CD4-positive, alpha-beta T cell treated with Interferon alpha-2 for 1 hour (primary cell): ENCODE results near the gene CRHR1.

Experiments used
- DNase-seq, 2 donors: peaks; one replicate each; pipeline ENCODE4 v3.0.0-alpha.2; 2020 to 2022

The CRHR1 gene

DNA sequence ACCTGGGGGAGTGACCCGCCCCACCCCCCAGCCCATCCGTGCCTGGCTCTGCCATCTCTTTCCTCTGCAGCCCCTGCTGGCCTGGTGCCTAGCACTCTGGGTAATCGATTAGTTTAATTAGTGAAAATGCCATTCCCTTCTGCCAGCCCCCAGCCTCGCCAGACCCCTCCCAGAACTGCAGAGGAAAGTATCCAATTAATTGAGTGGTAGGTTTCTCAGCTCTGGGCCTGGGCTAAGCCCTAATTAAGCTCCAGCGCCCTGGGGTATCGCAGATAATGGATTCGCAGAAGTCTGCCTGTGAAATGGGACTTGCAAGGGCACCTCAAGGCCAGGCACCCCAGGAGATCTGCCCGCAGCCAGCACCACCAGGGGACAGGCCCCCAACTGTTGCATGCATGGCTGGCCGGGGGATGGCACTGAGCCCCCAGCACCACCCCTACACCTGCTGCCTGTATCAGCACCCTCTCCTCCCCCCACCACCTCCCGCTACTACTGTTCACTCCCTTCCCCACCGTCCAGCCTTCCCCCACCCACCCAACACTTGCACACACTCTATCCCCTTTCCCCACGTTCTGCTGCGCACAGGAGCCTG lies 40.9 kb downstream of the CRHR1 start:
- no peak for DNase-seq

DNA sequence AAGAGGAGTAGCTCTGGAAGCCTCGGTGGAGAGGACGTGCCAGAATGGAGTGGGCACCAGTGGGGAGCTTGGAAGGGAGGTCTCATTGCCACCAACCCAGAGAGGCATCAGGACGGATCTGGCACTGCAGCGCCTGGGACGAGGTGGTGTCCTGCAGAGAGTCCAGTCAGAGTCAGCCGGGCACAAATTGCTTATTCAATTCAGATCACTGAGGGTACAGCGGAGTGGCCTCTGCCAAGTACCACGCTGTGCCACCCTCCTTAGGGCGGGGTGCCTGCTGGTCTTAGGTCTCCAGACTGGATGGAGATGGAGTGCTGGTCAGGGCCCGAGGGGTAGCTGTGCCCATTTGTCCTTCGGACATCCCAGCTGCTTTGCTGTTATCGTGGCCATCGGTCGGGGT lies 41.7 kb downstream of the CRHR1 start:
- DNase-seq, result no peak

DNA sequence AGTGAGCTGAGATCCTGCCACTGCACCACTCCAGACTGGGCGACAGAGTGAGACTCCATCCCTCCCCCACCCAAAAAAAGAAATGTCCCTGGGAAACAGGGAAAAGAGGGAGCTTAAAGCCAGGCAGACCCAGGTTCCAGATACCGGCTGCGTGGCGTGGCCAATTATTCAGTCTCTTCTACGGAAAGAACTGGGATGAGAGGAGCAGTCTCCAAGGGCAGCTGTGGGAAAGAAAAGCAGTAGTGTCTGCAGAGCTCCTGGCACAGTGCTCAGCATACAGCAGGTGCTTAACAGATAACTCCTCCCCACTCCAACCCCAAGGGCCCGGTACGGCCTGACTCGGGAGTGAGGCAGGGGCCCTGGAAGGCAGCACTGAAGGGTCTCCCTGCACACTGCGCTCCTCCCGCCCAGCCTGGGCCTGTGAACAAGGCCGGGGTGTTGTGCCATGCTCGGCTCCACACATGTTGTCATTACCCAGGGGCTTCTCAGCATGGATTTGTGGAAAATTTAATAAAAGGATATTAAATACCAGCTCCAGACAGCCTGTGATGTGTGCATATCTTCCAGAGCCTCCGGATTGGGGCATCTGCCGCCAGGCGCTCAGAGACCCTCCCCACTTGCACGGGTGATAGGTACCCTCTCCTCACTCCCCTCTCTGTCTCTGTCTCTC lies 42.9 kb downstream of the CRHR1 start:
- no peak for DNase-seq

DNA sequence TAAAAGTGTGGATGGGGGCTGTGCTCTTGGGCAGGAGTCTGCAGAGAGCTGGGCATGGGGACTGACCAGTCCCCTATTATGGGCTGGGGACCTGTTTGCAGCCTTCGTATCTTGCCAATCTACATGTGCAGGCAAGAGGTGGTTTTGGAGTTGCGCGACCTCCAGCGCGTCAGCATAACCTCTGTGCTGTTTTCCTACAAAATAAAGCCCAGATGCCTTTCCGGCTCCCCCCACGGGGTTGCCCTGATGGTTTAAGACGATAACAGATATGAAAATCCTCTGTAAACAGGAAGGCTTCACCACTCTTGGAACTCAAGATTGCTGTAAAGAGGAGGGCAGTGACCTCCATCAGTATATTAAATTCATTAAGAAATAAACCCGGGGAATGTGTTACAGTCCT lies 44.1 kb downstream of the CRHR1 start:
- DNase-seq, result no peak

DNA sequence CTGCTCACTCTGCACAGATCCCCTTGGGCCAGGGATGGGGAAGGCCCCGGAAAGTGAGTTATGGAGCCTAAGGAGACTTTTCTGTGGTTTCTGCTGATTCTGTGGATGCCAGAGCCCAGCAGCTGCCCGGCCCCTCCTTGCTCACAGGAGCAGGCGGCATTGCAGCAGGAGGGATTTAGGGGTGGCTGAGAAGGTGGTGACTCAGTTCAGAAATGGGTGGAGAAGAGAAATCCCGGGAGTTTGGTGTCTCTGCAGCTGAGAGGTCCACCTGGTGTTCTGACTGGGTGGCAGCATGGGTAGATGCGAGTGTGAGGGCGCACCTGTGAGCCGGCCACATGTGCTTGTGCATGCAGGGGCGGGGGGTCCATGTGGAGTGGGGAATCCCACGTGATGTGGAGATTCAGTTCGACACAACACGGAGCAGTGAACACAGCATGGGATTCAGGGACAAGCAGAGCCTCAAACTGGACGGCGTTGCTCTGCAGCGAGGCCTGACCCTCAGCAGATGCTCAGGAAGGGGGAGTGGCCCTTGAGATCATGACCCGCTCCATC lies 44.5 kb downstream of the CRHR1 start:
- DNase-seq, result no peak

DNA sequence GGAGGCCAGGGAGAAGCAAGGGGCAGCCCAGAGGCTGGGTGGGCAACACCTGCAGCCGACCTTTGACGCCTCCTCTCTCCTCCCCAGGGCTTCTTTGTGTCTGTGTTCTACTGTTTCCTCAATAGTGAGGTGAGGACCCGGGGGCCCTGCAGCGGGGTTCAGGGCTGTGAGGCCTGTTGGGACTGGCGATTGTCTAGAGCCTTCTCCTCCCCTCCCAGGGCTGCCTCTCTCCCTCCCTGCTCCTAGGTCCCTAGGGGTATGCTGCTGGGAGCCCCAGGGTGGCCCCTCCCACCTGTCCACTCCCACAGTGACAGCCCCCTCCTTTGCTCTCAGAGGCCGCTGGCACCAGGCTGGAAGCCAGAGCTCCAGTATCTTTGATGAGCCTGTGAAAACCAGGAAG lies 49.8 kb downstream of the CRHR1 start:
- DNase-seq, result no peak

DNA sequence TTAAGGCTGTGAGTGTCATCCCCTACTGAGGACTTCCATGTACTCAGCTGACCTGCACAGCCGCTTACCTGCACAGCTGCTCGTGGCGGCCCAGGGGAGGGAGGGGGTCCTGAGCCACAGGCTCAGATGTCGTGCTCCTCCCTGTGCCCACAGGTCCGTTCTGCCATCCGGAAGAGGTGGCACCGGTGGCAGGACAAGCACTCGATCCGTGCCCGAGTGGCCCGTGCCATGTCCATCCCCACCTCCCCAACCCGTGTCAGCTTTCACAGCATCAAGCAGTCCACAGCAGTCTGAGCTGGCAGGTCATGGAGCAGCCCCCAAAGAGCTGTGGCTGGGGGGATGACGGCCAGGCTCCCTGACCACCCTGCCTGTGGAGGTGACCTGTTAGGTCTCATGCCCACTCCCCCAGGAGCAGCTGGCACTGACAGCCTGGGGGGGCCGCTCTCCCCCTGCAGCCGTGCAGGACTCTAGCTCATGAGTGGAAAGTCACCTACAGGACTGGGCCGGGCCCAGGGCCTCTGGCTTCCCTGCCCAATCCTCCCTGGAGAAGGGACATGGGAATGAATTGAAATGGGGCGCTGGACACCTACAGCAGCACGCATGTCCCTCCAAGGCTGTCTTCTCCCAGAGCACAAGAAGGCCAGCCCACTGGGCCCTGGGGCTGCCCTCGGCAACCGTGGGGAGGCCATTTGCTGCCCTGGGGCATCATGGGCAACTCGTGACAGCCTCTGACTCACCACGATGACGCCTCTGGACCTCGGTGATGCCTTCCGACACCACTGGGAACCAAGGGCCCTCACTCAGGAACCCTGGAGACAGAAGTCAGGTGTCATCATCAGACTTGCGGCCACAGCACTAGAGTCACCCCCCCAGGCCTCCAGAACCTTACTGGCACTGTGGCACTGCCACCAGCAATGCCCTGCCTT lies 50.6 kb downstream of the CRHR1 start:
- DNase-seq, result no peak

DNA sequence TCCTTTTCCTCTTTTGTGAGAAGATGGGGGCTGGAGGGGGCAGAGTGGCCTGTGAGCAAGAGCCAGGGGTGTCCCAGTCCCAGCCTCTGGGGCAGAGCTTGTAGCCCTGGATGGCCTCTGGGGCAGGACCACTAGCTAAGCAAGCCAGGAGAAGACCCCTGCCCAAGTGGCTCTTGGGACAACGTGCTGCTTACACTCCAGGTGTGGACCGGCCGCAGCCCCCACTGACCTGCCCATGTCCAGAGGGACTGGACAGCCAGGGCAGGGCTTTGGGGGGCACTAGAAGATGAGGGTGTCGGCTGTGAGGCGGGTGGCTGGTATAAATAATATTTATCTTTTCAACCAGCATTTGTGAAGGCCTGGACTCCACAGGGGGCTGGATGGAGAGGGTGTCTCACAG lies 51.4 kb downstream of the CRHR1 start:
- DNase-seq, result no peak

DNA sequence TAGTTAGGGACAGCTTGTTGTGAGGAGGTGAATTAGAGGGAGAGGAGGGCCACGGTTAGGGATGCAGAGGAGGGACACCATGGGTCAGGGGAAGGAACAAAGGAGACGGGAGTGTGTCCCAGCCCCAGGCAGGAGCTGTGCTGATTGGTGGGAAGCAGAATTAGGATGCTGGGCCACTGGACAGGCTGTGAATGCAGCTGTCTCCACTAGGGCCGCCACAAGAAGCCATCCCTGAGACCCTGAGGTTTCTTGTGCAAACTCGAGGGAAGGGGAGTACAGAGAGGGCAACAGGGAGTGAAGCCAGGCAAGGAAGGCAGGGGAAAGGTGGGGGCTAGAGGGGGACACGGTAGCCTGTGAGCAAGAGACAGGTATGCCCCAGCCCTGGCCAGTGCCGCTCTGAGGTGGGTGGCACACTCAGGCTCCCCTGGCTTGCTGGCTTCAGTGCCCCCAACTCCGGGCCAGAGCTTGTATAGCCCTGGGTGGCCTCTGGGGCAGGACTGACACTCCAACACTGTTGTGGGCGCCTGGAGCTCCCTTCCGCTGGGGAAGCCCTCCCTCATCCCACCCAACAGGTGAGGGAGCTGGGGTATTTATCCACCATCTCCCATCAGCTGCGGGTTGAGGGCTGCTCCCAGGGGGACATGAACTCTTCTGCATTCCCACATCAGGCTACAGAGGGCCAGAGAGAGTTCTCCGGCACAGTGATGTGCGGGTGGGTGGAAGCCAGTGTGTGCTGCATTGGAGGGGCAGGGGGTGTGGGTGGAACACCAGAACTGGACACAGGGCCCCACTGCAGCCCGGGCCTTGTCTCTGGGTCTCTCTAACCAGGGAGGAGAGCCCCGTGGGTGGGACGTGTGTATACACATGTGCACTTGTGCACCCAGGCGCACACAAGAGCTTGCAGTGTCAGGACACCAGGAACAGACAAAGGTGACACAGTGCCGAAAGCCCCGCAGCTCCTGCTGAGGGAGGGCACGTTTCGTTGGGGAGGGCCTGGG lies 52.2 kb downstream of the CRHR1 start:
- no peak for DNase-seq

DNA sequence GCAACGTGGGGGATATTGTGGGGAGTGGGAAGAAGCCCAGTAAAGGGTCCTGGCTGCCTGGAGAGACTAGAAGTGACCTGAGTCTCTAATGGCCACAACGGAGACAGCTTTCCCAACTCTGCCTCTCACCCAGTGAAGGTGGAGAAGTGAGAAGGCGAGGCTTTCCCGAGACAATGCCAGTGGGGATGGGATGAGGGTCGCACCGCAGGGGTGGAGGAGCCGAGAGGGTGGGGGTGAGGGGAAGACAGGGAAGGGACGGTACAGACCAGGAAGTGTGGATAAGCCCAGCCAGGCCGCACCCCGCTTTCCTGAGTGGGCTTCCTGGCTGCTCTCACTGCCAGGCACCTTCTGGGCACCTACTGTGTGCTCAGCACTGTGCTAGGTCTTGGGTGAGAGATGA lies 53.1 kb downstream of the CRHR1 start:
- no peak for DNase-seq

DNA sequence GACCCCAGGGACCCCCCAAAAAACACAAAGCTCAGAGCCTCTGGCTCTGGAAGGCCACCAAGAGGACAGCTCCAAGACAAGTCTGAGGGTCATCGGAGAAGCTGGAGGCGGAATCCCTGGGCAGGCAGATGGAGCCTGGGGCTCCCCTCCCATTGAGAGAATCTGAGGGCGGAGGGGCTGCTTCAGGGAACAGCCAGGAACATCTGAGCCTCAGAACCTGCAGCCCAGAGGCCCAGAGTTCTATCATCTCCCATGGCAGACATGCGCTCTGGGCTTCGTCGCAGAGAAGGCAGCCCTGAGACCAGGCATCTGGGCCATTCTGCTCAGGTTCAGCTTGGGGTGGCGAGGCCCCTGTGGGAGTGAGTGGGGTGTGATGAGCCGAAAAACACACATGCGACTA lies 53.5 kb downstream of the CRHR1 start:
- no peak for DNase-seq

DNA sequence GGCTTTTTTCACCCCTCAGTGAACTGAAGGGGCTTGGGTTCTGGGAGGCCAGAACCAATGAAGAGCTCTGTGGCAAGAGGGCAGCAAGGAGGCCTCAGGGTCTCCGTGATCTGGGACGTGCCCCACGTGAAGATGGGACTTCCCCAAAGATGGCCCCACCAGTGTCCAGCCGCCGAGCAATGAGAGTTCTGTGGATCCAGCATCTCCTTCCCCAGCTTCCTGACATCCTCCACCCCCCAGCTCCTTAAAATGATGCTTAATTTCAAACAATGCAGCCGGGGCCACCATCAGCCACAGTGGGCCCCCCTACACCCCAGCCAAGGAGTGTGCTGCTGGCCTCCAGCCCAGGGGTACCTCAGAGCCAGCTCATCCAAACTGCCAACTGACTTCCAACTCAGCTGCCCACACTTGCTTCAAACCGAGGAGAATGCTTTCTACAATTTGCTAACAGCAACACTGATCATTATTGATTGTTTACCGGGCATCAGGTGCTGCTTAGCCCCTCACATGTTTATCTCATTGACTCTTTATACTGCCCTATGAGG lies 54.7 kb downstream of the CRHR1 start:
- DNase-seq, result no peak

DNA sequence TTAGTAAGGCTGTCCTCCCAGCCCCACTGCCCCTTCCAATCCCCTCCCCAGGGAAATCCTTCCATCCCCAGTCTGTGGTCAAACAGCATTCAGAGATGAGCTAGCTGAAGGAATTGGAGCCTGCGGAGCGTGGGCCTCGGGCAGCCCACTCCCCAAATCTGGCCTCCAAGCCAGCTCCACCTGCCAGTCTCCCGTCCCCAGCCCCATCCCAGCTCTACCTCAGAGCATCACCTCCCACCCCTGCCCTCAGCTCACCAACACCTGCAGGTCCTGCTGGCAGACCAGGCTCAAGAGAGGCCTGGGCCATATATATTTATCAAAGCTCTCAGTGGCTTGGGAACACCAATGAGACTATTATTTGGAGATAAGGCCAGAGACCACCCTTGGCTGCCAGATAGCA lies 55.3 kb downstream of the CRHR1 start:
- no peak for DNase-seq

DNA sequence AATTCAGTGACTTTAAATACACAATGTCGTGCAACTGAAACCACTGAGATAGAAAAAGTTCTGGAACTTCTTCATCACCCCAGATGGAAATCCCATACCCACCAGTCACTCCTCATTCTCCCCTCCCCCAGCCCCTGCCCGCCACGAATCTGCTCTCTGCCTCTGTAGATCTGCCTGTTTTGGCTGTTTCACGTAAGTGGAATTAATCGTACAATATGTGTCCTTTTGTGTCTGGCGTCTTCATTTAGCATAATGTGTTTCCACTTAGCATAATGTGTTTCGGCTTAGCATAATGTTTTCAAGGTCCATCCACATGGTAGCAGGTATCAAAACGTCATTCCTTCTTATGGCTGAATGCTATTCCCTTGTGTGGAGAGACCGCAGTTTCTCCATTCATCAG lies 57.1 kb downstream of the CRHR1 start:
- no peak for DNase-seq

DNA sequence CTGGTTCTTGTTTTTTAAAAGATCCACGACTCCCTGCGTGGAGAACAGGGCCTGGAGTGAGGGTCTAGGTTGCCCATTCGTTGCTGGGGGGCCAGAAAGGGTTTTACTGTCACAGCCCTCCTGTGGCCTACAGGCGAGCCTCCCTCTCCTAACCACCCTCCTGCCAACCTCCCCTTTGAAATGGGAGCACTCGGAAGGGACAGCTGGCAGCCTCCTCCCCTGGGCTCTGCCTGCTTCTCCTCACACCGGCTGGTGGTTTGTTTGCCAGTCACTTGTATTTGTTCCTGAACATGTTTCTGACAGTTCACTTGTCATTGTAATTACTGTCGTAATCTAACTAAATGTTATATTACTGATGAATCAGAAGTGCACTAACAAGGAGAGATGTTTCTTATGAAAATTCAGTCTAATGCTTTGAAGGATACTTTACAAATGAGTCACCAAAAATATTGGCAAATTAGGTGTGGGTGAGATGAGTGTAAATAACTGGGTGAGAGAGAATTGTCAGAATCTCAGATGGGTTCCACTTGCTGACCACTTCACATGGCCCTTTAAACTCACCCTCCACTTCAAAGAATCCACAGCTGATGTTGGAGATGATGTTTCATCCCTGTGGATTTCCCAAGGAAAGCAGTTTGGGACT lies 57.9 kb downstream of the CRHR1 start:
- no peak for DNase-seq

DNA sequence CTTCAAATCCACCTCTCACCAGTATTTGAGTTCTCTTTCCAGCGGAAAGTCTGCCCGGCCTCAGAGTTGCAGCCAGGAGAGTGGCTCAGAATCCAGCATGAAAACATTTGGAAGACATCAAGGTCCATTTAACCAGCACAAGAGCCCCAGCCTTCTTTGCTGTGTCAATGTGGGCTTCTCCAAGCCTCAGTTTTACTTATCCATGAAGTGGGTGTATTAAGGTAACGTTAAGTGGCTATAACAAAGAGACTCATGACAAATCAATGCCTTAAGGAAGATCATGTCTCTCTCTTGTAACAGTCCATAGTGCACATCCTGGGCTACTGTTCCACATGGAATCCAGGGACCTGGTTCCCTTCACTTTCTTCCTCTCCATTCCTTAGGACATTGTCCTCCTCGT lies 59.6 kb downstream of the CRHR1 start:
- DNase-seq, result no peak

DNA sequence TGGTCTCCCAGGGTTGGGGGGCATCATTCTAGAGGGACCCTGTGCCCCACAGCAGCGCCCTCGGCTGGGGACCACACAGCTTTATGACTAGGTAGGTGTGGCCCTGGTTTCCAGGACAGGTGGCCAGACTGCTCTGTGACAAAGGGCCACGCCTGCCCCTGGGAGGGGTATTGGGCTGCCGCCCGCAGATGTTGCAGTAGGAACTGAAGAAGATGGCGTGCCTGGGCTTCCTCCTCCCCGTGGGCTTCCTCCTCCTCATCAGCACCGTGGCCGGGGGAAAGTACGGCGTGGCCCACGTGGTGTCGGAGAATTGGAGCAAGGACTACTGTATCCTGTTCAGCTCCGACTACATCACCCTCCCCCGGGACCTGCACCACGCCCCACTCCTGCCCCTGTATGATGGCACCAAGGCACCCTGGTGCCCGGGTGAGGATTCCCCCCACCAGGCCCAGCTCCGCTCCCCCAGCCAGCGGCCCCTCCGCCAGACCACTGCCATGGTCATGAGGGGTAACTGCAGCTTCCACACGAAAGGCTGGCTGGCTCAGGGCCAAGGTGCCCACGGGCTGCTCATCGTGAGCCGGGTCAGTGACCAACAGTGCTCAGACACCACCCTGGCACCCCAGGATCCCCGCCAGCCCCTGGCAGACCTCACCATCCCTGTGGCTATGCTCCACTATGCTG lies 60.7 kb downstream of the CRHR1 start, which contains the start of gene SPPL2C:
SPPL2C (plus strand) TSS at position 187 of the 681 bp plus-strand sequence; CDS start at position 213, 26 bp downstream.
- no peak for DNase-seq

DNA sequence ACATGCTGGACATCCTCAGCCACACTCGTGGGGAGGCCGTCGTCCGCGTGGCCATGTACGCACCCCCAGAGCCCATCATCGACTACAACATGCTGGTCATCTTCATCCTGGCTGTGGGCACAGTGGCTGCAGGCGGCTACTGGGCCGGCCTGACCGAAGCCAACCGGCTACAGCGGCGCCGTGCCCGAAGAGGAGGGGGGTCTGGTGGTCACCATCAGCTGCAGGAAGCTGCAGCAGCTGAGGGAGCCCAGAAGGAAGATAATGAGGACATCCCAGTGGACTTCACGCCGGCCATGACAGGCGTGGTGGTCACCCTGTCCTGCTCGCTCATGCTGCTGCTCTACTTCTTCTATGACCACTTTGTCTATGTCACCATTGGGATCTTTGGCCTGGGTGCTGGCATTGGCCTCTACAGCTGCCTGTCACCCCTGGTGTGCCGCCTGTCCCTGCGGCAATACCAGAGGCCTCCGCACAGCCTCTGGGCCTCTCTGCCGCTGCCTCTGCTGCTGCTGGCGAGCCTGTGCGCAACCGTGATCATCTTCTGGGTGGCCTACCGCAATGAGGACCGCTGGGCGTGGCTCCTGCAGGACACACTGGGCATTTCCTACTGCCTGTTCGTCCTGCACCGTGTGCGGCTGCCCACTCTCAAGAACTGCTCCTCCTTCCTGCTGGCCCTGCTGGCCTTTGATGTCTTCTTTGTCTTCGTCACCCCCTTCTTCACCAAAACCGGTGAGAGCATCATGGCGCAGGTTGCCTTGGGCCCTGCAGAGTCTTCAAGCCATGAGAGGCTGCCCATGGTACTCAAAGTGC lies 61.5 kb downstream of the CRHR1 start:
- DNase-seq, result no peak

DNA sequence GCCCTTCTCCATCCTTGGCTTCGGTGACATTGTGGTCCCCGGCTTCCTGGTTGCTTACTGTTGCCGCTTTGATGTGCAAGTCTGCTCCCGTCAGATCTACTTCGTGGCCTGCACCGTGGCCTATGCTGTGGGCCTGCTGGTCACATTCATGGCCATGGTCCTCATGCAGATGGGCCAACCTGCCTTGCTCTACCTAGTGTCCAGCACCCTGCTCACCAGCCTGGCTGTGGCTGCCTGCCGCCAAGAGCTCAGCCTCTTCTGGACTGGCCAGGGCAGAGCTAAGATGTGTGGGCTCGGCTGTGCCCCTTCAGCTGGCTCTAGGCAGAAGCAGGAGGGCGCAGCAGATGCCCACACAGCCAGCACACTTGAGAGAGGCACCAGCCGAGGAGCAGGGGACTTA lies 62.1 kb downstream of the CRHR1 start:
- no peak for DNase-seq

DNA sequence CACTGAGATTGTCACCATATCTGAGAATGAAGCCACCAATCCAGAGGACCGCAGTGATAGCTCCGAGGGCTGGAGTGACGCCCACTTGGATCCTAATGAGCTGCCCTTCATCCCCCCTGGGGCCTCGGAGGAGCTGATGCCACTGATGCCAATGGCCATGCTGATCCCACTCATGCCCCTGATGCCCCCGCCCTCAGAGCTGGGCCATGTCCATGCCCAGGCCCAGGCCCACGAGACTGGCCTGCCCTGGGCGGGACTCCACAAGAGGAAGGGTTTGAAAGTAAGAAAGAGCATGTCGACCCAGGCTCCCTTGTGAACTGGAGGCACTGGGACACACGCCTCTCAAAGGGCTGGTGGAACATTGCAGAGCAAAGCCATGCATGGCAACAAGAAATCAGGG lies 62.5 kb downstream of the CRHR1 start:
- no peak for DNase-seq
